AG04449 (cell line): ENCODE results near the gene EFCAB7.

Experiments used
- CTCF ChIA-PET: fragments of 350-600 bp; formaldehyde crosslinking; extraction: SDS; loops from one replicate; lab custom pipeline; 2021; ENCODE audit warnings: antibody characterized with exemption; lab: Yijun Ruan, JAX
- POLR2A ChIA-PET: fragments of 400-600, 350-600 bp; formaldehyde crosslinking; extraction: SDS; loops from one replicate; lab custom pipeline; 2020; ENCODE audit warnings: antibody characterized with exemption, inconsistent platforms; lab: Yijun Ruan, JAX
- DNase-seq: peaks from one replicate; pipeline ENCODE4 v3.0.0-alpha.2; 2010; ENCODE audit warnings: low read depth, low spot score
- H3K4me3 ChIP-seq: 2 replicates; pipeline ENCODE4 v1.5.1; 2011; ENCODE audit warnings: low read depth, mild to moderate bottlenecking, control low read depth, low read length
- TF ChIP-seq, protein P1 (sequence below): IDR thresholded peaks from one replicate; pipeline ENCODE4 v1.5.1; 2011; ENCODE audit warnings: mild to moderate bottlenecking, moderate library complexity, low read length, control low read depth, inconsistent platforms; ENCODE audit not compliant: insufficient read depth; ENCODE audit errors: missing control alignments

EFCAB7 gene, protein sequence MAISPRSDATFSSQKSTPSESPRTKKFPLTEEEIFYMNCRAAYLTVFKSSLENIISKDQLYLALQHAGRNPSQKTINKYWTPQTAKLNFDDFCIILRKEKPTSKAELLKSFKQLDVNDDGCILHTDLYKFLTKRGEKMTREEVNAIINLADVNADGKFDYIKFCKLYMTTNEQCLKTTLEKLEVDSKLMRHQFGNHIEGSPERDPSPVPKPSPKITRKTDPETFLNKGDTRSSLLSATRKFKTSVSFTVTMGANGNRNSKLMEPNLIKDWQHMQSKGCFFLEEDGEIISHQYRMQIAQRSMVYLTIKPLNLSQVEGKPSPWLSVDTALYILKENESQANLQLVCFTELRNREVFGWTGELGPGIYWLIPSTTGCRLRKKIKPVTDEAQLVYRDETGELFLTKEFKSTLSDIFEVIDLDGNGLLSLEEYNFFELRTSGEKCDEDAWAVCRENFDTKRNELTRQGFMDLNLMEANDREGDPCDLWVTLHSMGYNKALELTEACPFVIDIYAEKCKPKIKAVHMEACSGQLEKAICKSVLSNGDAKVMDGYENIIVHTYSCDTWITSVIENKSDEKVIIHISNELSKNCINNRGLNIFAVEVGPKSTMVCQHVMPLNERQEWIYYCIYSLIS

DNA sequence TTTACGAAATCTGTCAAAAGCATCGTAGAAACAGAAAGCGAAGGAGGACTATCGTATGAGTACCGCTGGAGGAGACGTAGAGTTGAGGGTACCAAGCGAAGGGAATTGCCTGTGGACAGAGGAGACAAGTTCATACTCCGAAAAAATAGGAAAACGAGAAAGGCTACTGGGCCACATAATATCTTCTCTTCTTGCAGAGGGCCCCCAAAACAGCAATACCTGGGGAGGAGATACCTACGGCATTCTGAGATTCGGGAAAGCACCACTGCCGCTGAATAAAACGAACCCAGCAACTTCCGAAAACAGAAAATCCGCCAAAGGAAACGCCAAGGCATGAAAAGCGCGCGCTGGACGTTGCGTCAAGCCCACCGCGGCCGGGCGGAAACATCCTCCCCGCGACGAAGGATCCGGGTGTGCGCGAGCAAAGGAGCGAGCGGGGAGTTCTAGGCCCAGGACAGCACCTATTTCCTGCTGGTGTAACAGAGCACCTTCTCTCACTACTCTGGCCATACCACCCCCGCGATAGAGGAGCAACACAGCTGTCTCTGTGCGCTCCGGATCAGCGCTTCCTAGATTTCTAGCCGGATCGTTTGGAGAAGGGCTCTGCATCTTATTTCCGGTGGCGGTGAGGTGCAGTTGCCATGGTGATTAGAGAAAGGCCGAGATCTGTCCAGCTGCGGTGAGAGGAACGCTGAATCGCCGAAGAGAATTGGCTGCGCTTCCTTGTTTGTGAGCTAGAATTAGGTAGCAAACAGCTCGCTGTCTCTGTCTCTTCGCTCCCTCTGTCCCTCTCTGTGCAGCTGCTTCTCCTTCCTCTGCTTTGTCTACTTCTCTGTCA, at the start of gene EFCAB7, which contains the start of gene ITGB3BP:
Gene EFCAB7 (plus strand): TSS at position 635 of the 838 bp plus-strand sequence. CDS start 2,048 bp downstream, outside the sequence.
Gene ITGB3BP (minus strand): TSS at position 335 of the 838 bp plus-strand sequence. CDS start 92 bp downstream, at position 243.
- CTCF ChIA-PET: interaction anchor here (1.8 kb wide), 1 partner anchor 15 kb away, joined by 6 read pairs; no protein-coding TSS in a partner anchor
- POLR2A ChIA-PET: no interaction called here
- TF ChIP-seq, protein P1, sequence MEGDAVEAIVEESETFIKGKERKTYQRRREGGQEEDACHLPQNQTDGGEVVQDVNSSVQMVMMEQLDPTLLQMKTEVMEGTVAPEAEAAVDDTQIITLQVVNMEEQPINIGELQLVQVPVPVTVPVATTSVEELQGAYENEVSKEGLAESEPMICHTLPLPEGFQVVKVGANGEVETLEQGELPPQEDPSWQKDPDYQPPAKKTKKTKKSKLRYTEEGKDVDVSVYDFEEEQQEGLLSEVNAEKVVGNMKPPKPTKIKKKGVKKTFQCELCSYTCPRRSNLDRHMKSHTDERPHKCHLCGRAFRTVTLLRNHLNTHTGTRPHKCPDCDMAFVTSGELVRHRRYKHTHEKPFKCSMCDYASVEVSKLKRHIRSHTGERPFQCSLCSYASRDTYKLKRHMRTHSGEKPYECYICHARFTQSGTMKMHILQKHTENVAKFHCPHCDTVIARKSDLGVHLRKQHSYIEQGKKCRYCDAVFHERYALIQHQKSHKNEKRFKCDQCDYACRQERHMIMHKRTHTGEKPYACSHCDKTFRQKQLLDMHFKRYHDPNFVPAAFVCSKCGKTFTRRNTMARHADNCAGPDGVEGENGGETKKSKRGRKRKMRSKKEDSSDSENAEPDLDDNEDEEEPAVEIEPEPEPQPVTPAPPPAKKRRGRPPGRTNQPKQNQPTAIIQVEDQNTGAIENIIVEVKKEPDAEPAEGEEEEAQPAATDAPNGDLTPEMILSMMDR: no peak
- DNase-seq: peak; percentile 69
- peak within 1 kb of the TSS; percentile 66 for H3K4me3 ChIP-seq

DNA sequence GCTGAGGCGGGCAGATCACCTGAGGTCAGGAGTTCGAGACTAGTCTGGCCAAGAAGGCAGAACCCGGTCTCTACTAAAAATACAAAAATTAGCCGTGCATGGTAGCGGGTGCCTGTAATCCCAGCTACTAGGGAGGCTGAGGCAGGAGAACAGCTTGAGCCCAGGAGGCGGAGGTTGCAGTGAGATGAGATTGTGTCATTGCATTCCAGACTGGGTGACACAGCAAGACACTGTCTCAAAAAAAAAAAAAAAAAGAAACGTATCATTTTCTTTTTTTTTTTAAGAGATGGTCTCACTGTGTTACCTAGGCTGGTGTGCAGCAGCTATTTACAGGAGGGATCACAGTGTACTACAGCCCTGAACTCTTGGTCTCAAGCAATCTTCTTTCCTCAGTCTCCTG, 47.6 kb upstream of the EFCAB7 start:
- DNase-seq: no peak
- CTCF ChIA-PET: interaction anchor here (1.1 kb wide), 1 partner anchor 9 kb away, joined by 3 read pairs; no protein-coding TSS in a partner anchor
- H3K4me3 ChIP-seq: no peak overlapping the region
- TF ChIP-seq, protein P1: no peak
- POLR2A ChIA-PET: interaction anchor here (0.6 kb wide), 1 partner anchor 156 kb away, joined by 3 read pairs; no protein-coding TSS in a partner anchor

DNA sequence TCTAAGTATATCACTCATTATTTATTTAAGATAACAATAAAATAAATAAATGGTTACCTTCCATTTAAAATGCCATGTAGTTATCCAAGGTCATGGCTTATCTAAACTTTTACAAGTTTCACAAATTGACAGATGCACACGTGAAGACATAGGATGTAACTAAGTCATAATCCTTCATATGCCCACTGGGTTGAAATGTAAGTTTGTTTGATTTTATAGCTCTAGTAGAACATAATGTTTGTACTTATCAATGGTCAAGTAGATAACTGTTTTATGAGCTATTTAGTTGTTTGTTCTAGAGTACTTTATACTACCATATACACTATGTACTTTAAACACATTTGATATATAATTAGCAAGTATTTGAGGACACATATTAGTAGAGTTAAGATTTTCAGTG, 43.3 kb upstream of the EFCAB7 start:
- ChIA-PET POLR2A (no interaction called here), CTCF (no interaction called here)
- H3K4me3 ChIP-seq: no peak overlapping the region
- TF ChIP-seq, protein P1: no peak
- DNase-seq: no peak

DNA sequence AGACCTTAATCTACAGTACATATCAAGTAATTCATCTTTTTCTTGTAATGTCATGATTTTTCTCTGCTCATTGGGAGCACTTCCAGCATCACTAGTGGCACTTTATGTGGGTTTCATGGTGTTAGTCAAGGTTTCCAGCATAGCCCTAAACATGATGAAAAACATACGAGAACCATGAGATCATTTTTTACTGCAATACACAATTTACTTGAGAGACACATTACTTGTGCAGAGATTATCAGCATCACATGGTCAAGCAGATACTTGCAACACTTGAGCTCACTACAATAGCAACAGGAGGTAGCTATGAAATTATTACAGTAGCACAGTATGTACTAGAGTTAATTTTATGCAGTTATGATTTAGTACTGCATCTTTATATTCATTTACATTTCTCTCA, 36.7 kb upstream of the EFCAB7 start:
- TF ChIP-seq, protein P1: no peak
- ChIA-PET POLR2A (no interaction called here), CTCF (no interaction called here)
- no peak overlapping the region for H3K4me3 ChIP-seq
- no peak for DNase-seq

DNA sequence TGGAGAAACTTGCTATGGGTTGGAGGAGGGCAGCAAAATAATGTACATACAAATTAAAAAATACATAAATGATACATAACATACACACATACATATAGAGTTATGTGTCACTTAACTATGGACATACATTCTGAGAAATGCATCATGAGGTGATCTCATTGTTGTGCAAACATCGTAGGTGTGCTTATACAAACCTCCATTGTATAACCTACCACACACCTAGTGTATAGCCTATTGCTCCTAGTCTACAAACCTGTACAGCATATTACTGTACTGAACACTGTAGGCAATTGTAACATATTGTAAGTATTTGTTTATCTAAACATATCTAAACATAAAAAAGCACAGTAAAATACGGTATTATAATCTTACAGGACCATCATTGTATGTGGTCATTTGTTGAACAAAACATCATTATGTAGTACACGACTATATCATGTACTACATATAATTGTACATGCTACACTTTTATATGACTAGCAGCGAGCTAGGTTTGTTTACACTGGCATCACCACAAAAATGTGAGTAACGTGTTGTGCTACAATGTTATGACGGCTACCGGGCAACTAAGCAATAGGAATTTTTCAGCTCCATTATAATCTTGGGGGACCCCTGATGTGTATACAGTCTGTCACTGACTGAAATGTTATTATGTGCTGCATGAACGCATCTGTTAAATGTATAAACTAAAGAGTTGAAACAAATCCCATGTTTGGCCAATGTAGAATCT, 35.8 kb upstream of the EFCAB7 start:
- TF ChIP-seq, protein P1: no peak
- CTCF ChIA-PET: no interaction called here
- POLR2A ChIA-PET: no interaction called here
- H3K4me3 ChIP-seq: no peak overlapping the region
- DNase-seq: no peak
